HG03139 (cell line): ENCODE results near the gene TMEM86A.
"Not testable (repeated sequence)": the region's sequence is repeated elsewhere in the genome, so short reads cannot be mapped to it uniquely, and the experiment has no call there.

ENCODE experiments used
- ATAC-seq: cut with Tn5 transposase; IDR thresholded peaks from one replicate; pipeline ENCODE4 v1.9.1; 2021; ENCODE audit not compliant: unreplicated experiment

The TMEM86A gene

GRCh38 chr11:18698341-18699268 is at the start of gene TMEM86A:
Gene TMEM86A (plus strand): TSS chr11:18698779. CDS start chr11:18698887, 108 bp downstream.
- ATAC-seq, result peak; percentile 86

- ATAC-seq, result no peak
Measured at GRCh38 chr11:18650353-18650752, 48.2 kb upstream of the TMEM86A start.

DNA sequence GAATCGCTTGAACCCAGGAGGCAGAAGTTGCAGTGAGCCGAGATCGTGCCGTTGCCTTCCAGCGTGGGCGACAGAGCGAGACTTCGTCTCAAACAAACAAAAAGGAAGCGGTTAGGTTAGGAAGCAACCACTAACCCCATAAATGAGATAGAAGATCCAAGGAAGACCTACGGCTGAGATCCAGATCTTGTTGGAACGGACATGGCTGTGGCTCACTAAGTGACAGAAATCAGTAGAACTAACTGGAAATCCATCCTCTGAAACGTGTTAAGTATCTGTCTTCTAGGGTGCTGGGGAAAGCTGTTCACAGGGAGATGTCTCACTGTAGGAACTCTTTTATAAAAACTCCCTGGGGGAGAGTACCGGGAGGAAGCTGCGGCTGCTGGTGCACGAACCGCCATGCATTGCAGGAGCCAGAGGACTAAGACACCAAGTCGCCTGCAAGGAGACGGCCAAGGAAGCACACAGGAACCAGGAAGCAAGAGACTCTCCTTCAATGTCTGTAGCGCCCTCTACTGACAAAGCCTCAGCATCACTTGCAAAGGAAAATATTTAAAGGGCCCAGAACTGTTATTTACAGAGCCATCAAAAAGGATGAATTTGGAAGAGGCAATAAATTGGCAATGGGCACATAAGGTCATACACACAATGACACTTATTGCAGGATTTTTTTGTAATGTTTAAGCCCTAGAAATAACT is 47.6 kb upstream of the TMEM86A start:
- peak; percentile 80 for ATAC-seq

GRCh38 chr11:18657673-18658072 is 40.9 kb upstream of the TMEM86A start:
- ATAC-seq, result no peak

- ATAC-seq, result not testable (repeated sequence)
Measured at GRCh38 chr11:18665353-18665872, 33.2 kb upstream of the TMEM86A start.

DNA sequence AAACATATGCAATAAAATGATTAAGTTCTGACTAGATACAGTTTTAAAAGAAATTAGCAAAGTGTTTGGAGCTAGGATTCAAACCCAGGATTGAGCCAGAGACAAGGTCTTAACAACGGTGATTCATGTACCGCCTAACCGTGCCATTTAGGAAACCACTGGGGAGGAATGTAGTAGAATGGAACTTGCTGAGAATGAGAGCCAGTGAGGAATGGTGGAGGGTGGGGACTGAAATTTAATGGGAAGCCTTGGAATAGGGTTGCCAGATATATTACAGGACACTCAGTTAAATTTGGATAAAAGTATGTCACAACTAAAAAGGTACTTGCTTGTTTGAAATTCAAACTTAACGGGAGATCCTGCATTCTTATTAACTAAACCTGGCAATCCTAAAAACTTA is 30.4 kb upstream of the TMEM86A start:
- ATAC-seq, result no peak

- no peak for ATAC-seq
Measured at GRCh38 chr11:18669219-18669596, 29.4 kb upstream of the TMEM86A start.

- no peak for ATAC-seq
Measured at GRCh38 chr11:18669711-18670110, 28.9 kb upstream of the TMEM86A start.

- no peak for ATAC-seq
Measured at GRCh38 chr11:18671246-18671645, 27.3 kb upstream of the TMEM86A start.

DNA sequence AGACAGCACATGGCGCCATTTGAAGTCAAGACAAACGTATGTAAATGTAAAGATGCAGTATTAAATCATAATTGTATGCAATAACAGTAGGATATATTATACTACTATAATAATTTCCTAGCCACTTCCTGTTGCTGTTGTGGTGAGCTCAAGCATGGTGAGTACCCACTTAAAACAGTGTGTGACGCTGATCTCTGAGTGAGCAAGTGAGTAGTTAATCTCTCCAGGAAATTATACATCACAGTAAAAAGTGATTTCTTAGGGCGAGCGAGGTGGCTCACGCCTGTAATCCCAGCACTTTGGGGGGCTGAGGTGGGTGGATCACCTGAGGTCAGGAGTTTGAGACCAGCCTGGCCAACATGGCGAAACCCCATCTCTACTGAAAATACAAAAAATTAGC is 26.4 kb upstream of the TMEM86A start:
- not testable (repeated sequence) for ATAC-seq

- no peak for ATAC-seq
Measured at GRCh38 chr11:18676803-18677202, 21.8 kb upstream of the TMEM86A start.

DNA sequence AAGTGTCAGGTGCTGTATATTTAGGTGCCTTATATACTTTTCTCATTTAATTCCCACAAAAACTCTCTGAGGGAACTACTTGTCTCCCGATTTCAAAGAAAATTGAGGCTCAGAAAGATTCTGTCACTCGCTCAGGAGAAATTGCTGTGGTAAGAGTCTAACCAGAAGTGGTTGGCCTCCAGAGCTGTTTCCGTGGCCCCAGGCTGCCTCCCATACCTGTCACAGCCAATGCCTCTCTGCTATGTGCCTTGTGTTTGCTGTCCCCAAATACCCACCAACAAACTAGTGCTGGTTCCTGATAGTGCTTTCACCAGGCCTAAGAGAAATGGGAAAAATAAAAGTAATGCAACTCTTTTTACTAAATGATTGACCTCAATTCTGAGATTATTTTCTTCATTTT is 21.0 kb upstream of the TMEM86A start:
- no peak for ATAC-seq

GRCh38 chr11:18681949-18682348 is 16.6 kb upstream of the TMEM86A start:
- ATAC-seq, result not testable (repeated sequence)

DNA sequence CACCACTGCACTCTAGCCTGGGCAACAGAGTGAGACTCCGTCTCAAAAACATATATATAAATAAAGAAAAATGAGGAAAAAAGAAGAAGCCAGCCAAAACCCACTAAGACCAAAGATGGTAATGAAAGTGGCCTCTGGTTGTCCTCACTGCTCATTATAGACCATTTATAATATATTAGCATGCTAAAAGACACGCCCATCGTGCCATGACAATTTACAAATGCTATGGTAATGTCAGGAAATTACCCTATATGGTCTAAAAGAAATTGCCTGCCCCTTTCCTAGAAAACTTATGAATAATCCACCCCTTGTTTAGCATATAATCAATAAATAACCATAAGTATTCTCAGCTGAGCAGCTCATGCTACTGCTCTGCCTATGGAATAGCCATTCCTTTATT is 16.1 kb upstream of the TMEM86A start:
- no peak for ATAC-seq

DNA sequence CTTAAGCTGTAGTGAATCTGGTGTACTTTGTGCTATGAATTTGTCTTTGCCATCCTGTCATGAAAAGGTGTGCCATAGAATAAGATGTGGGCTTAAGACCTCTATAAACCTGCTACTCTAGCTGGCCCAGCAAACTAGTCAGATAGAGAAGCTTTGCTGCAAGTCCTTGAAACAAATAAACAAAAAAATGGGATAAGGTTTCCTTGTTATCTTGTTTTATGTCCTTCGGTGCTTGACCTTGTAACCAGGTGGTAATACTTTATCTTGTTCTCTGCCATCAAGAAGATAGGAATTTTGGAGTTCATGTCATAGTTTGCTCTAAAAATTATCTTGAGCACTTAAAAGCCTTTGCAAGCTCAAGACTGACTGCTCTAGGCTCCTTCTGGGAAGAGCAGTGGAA is 14.3 kb upstream of the TMEM86A start:
- no peak for ATAC-seq

- not testable (repeated sequence) for ATAC-seq
Measured at GRCh38 chr11:18691467-18692140, 7.0 kb upstream of the TMEM86A start.

- no peak for ATAC-seq
Measured at GRCh38 chr11:18692941-18693760, 5.4 kb upstream of the TMEM86A start.

- ATAC-seq, result no peak
Measured at GRCh38 chr11:18696638-18697225, 1.8 kb upstream of the TMEM86A start.

GRCh38 chr11:18697576-18697975 is 1.0 kb upstream of the TMEM86A start:
- no peak for ATAC-seq

GRCh38 chr11:18699269-18699596 is 654 bp downstream of the TMEM86A start:
- no peak for ATAC-seq
